Measurements from ENCODE around the gene STXBP5. TPM values are rescaled to one million over a fixed set of nuclear protein-coding genes. Genes with fewer than 3 reads are reported as not detected.

Gene STXBP5
- polyA plus RNA-seq, 2 of the 4 experiments (the other 2 are of a cell fraction): 10.8 to 17.8 TPM

DNA sequence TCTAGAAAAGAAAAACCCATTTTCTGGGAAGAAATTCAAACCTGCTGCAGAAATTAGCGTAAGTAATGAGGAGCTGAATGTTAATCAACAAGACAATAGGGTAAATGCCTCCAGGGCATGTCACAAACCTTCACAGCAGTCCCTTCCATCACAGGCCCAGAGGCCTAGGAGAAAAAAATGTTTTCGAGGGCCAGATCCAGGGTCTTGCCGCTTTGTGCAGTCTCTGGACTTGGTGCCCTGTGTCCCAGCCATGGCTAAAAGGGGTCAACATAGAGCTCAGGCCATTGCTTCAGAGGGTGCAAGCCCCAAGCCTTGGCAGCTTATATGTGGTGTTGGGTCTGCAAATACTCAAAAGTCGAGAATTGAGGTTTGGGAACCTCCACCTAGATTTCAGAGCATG lies 99.8 kb downstream of the STXBP5 start:
- ChIA-PET CTCF (no interaction called here), POLR2A (no interaction called here)
- no peaks in the 10 kb centered on the region for H3K4me1 ChIP-seq
- no peak overlapping the region for H3K4me2 ChIP-seq
- ATAC-seq (no peak), DNase-seq (ENCODE audit: low read depth in 1 of 2, low spot score in 1 of 2) (no peak), FAIRE-seq (no peak)
- no peak overlapping the region for H3K4me3 ChIP-seq
- TF ChIP-seq TFCP2L1 (CRISPR knock-in tag; IDR thresholded peaks at IDR 0.05) (no peak), ZFP36 (IDR thresholded peaks at IDR 0.05; ENCODE audit: borderline replicate concordance, partially characterized antibody) (peak; percentile 48), POLR2A (IDR thresholded peaks at IDR 0.05; ENCODE audit: low read length) (no peak)
- TF ChIP-seq, protein P1, sequence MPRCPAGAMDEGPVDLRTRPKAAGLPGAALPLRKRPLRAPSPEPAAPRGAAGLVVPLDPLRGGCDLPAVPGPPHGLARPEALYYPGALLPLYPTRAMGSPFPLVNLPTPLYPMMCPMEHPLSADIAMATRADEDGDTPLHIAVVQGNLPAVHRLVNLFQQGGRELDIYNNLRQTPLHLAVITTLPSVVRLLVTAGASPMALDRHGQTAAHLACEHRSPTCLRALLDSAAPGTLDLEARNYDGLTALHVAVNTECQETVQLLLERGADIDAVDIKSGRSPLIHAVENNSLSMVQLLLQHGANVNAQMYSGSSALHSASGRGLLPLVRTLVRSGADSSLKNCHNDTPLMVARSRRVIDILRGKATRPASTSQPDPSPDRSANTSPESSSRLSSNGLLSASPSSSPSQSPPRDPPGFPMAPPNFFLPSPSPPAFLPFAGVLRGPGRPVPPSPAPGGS (IDR thresholded peaks at IDR 0.05): no peak
- H3K9me3 ChIP-seq: peaks cover 10% of the 10 kb centered on the region; the same call in 1 of the 3 replicates
- 95% methylated on average over 4 of the region's 4 CpGs for WGBS (ENCODE audit: missing lambda C conversion rate)
- no peak overlapping the region for H3K27ac ChIP-seq

DNA sequence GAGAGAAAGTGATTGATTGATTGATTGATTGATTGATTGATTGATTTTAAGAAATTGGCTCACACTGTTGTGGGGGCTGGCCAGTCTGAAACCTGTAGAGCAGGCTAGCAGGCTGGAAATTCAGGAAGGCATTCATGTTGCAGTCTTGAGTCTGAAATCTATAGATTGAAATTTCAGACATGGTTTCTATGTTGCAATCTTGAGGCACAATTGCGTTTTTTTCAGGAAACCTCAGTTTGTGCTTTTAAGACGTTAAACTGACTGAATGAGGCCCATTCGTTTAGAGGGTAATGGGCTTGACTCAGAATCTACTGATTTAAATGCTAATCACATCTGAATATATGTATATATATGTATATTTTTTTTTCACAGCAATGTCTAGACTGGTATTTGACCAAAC lies 106.3 kb downstream of the STXBP5 start:
- ATAC-seq: no peak
- CTCF ChIA-PET: interaction anchor here (0.6 kb wide), 1 partner anchor 367 kb away, joined by 4 read pairs; no protein-coding TSS in a partner anchor

DNA sequence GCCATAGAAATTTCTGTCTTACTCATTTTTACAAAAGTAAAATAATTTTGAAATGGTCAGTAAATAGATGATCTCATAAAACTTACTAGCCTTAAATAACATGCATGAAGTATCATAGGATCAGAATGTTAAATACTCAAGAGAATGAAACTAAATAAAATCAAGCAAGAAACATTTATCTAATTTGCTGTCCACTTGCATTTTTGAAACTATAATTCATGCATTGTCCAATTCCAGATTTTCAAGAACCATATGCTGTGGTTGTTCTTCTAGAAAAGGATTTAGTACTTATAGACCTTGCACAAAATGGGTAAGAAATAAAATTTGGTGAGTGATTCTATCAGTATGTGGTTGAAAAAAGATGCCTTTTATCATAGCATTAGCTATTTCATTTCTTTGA lies 107.0 kb downstream of the STXBP5 start:
- ChIA-PET POLR2A (no interaction called here), CTCF (no interaction called here)
- H3K9me3 ChIP-seq: no peaks in the 10 kb centered on the region
- no peak for ATAC-seq
- FAIRE-seq: no peak
- no peak for TF ChIP-seq SMC3 (IDR thresholded peaks at IDR 0.05)
- TF ChIP-seq CHD4 (IDR thresholded peaks at IDR 0.05; ENCODE audit: borderline replicate concordance): no peak
- no peak for TF ChIP-seq NR3C1 (IDR thresholded peaks at IDR 0.05)
- TF ChIP-seq MAFK (IDR thresholded peaks at IDR 0.05; ENCODE audit: partially characterized antibody): no peak
- TF ChIP-seq CBX8 (IDR thresholded peaks at IDR 0.05): no peak
- TF ChIP-seq ZFP36 (IDR thresholded peaks at IDR 0.05; ENCODE audit: borderline replicate concordance, partially characterized antibody): no peak
- TF ChIP-seq, protein P2, sequence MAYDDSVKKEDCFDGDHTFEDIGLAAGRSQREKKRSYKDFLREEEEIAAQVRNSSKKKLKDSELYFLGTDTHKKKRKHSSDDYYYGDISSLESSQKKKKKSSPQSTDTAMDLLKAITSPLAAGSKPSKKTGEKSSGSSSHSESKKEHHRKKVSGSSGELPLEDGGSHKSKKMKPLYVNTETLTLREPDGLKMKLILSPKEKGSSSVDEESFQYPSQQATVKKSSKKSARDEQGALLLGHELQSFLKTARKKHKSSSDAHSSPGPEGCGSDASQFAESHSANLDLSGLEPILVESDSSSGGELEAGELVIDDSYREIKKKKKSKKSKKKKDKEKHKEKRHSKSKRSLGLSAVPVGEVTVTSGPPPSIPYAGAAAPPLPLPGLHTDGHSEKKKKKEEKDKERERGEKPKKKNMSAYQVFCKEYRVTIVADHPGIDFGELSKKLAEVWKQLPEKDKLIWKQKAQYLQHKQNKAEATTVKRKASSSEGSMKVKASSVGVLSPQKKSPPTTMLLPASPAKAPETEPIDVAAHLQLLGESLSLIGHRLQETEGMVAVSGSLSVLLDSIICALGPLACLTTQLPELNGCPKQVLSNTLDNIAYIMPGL (CRISPR knock-in tag; IDR thresholded peaks at IDR 0.05; ENCODE audit: borderline replicate concordance): no peak
- TF ChIP-seq, protein P3, sequence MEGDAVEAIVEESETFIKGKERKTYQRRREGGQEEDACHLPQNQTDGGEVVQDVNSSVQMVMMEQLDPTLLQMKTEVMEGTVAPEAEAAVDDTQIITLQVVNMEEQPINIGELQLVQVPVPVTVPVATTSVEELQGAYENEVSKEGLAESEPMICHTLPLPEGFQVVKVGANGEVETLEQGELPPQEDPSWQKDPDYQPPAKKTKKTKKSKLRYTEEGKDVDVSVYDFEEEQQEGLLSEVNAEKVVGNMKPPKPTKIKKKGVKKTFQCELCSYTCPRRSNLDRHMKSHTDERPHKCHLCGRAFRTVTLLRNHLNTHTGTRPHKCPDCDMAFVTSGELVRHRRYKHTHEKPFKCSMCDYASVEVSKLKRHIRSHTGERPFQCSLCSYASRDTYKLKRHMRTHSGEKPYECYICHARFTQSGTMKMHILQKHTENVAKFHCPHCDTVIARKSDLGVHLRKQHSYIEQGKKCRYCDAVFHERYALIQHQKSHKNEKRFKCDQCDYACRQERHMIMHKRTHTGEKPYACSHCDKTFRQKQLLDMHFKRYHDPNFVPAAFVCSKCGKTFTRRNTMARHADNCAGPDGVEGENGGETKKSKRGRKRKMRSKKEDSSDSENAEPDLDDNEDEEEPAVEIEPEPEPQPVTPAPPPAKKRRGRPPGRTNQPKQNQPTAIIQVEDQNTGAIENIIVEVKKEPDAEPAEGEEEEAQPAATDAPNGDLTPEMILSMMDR (IDR thresholded peaks at IDR 0.05): no peak
- no peak for TF ChIP-seq GATA3 (IDR thresholded peaks at IDR 0.05; ENCODE audit: borderline replicate concordance)
- TF ChIP-seq EHMT2 (IDR thresholded peaks at IDR 0.05; ENCODE audit: low read depth): no peak
- no peak for TF ChIP-seq KDM1A (IDR thresholded peaks at IDR 0.05; ENCODE audit: low read depth)
- TF ChIP-seq ZSCAN20 (CRISPR knock-in tag; IDR thresholded peaks at IDR 0.05): no peak
- no peak overlapping the region for H3K4me3 ChIP-seq
- no peak overlapping the region for H3K27ac ChIP-seq
- H3K4me2 ChIP-seq: no peak overlapping the region
- no peak for DNase-seq (ENCODE audit: low read depth in 1 of 2, low spot score in 1 of 2)
- H3K4me1 ChIP-seq: no peaks in the 10 kb centered on the region

More for the DNA sequence above, 106.3 kb downstream of the STXBP5 start:
- FAIRE-seq (no peak), DNase-seq (ENCODE audit: low read depth in 1 of 2, low spot score in 1 of 2) (no peak)
- Histone ChIP-seq H3K4me1 (no peaks in the 10 kb centered on the region), H3K4me2 (no peak overlapping the region), H3K9me3 (no peaks in the 10 kb centered on the region), H3K4me3 (no peak overlapping the region), H3K27ac (no peak overlapping the region)
- TF ChIP-seq KDM5A (IDR thresholded peaks at IDR 0.05) (no peak), ZNF302 (CRISPR knock-in tag; IDR thresholded peaks at IDR 0.05) (no peak), SMC3 (IDR thresholded peaks at IDR 0.05) (no peak), TP53 (CRISPR knock-in tag; IDR thresholded peaks at IDR 0.05) (no peak), EHF (CRISPR knock-in tag; IDR thresholded peaks at IDR 0.05) (no peak), KDM1A (IDR thresholded peaks at IDR 0.05; ENCODE audit: low read depth) (no peak)
- TF ChIP-seq, protein P4, sequence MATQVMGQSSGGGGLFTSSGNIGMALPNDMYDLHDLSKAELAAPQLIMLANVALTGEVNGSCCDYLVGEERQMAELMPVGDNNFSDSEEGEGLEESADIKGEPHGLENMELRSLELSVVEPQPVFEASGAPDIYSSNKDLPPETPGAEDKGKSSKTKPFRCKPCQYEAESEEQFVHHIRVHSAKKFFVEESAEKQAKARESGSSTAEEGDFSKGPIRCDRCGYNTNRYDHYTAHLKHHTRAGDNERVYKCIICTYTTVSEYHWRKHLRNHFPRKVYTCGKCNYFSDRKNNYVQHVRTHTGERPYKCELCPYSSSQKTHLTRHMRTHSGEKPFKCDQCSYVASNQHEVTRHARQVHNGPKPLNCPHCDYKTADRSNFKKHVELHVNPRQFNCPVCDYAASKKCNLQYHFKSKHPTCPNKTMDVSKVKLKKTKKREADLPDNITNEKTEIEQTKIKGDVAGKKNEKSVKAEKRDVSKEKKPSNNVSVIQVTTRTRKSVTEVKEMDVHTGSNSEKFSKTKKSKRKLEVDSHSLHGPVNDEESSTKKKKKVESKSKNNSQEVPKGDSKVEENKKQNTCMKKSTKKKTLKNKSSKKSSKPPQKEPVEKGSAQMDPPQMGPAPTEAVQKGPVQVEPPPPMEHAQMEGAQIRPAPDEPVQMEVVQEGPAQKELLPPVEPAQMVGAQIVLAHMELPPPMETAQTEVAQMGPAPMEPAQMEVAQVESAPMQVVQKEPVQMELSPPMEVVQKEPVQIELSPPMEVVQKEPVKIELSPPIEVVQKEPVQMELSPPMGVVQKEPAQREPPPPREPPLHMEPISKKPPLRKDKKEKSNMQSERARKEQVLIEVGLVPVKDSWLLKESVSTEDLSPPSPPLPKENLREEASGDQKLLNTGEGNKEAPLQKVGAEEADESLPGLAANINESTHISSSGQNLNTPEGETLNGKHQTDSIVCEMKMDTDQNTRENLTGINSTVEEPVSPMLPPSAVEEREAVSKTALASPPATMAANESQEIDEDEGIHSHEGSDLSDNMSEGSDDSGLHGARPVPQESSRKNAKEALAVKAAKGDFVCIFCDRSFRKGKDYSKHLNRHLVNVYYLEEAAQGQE (IDR thresholded peaks at IDR 0.05): no peak
- TF ChIP-seq, protein P5, sequence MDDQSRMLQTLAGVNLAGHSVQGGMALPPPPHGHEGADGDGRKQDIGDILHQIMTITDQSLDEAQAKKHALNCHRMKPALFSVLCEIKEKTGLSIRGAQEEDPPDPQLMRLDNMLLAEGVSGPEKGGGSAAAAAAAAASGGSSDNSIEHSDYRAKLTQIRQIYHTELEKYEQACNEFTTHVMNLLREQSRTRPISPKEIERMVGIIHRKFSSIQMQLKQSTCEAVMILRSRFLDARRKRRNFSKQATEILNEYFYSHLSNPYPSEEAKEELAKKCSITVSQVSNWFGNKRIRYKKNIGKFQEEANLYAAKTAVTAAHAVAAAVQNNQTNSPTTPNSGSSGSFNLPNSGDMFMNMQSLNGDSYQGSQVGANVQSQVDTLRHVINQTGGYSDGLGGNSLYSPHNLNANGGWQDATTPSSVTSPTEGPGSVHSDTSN (IDR thresholded peaks at IDR 0.05): no peak
- TF ChIP-seq, protein P3 (IDR thresholded peaks at IDR 0.05): no peak
- POLR2A ChIA-PET: no interaction called here
- whole genome bisulfite sequencing (ENCODE audit: missing lambda C conversion rate): 85% methylated on average over 3 of the region's 3 CpGs

Measured in A549 (cell line).